OCI-LY3 (cell line): ENCODE data around the gene TP53.

ENCODE experiments used
- CTCF ChIP-seq: fragments of 200-600, 300-600 bp; sonication (generic); IDR thresholded peaks from 2 replicates; pipeline ENCODE4 v1.5.1; 2014; ENCODE audit warnings: antibody characterized with exemption, low read length, low read depth
- EZH2phosphoT487 ChIP-seq: fragments of 200-600 bp; shearing (Covaris generic); IDR thresholded peaks from 2 replicates; pipeline ENCODE4 v1.6.1; 2018; ENCODE audit warnings: antibody characterized with exemption, mixed run types, low read depth

- TF ChIP-seq CTCF = no peak
- TF ChIP-seq EZH2phosphoT487 = no peak
Observed at GRCh38 chr17:7667656-7668406, 19.5 kb downstream of the TP53 start.
